Measurements from ENCODE around the gene SAMD9L. TPM values are rescaled to one million over a fixed set of nuclear protein-coding genes. Genes with fewer than 3 reads are reported as not detected.
"Not testable (repeated sequence)": the region's sequence is repeated elsewhere in the genome, so short reads cannot be mapped to it uniquely, and the experiment has no call there.

The SAMD9L gene
- total RNA-seq, 2 donors from 2014 or later = 30.7 to 45.6 TPM

GRCh38 chr7:93132216-93132615 lies 16.0 kb downstream of the SAMD9L start:
- DNase-seq (ENCODE audit: low spot score) (no peak), ATAC-seq (no peak)
- H3K9me3 Mint-ChIP-seq = peaks cover 18% of the 10 kb centered on the region
- H3K36me3 Mint-ChIP-seq = peaks cover 57% of the 10 kb centered on the region
- no peaks in the 10 kb centered on the region for H3K27me3 Mint-ChIP-seq
- H3K4me3 Mint-ChIP-seq = no peak overlapping the region
- no peak overlapping the region for H3K27ac Mint-ChIP-seq
- no peaks in the 10 kb centered on the region for H3K4me1 Mint-ChIP-seq (ENCODE audit: low read depth in 2 of 2)

- DNase-seq (ENCODE audit: low spot score); H3K4me1 Mint-ChIP-seq (ENCODE audit: low read depth in 2 of 2); H3K27ac Mint-ChIP-seq; ATAC-seq; H3K4me3 Mint-ChIP-seq; H3K27me3 Mint-ChIP-seq: not testable (repeated sequence)
- Mint-ChIP-seq H3K9me3 (peaks cover 32% of the 10 kb centered on the region), H3K36me3 (peaks cover 59% of the 10 kb centered on the region)
Measured at GRCh38 chr7:93126954-93127353, 21.2 kb downstream of the SAMD9L start.

DNA sequence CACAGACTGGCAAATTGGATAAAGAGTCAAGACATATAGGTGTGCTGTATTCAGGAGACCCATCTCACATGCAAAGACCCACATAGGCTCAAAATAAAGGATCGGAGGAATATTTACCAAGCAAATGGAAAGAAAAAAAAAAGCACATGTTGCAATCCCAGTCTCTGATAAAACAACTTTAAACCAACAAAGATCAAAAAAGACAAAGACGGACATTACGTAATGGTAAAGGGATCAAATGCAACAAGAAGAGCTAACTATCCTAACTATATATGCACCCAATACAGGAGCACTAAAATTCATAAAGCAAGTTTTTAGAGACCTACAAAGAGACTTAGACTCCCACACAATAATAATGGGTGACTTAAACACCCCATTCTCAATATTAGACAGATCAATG lies 24.7 kb downstream of the SAMD9L start:
- not testable (repeated sequence) for ATAC-seq; DNase-seq (ENCODE audit: low spot score); H3K27me3 Mint-ChIP-seq; H3K4me1 Mint-ChIP-seq (ENCODE audit: low read depth in 2 of 2); H3K27ac Mint-ChIP-seq; H3K4me3 Mint-ChIP-seq
- Mint-ChIP-seq H3K9me3 (peaks cover 19% of the 10 kb centered on the region), H3K36me3 (peaks cover 49% of the 10 kb centered on the region)

GRCh38 chr7:93120592-93121549 lies 27.3 kb downstream of the SAMD9L start:
- peaks cover 35% of the 10 kb centered on the region for H3K36me3 Mint-ChIP-seq
- peaks cover 20% of the 10 kb centered on the region in 2 donors for H3K4me1 Mint-ChIP-seq (ENCODE audit: low read depth in 2 of 2)
- ATAC-seq = no peak
- no peak overlapping the region for H3K27ac Mint-ChIP-seq
- peaks cover 12% of the 10 kb centered on the region for H3K9me3 Mint-ChIP-seq
- H3K4me3 Mint-ChIP-seq = no peak overlapping the region
- no peak for DNase-seq (ENCODE audit: low spot score)
- no peaks in the 10 kb centered on the region for H3K27me3 Mint-ChIP-seq

- peak overlapping the region in 1 of 2 donors; percentile 47 for H3K27ac Mint-ChIP-seq
- ATAC-seq = no peak
Measured at GRCh38 chr7:93119191-93119905, 28.8 kb downstream of the SAMD9L start.

GRCh38 chr7:93117852-93118530 lies 30.2 kb downstream of the SAMD9L start, which contains the start of gene SAMD9:
Gene SAMD9 (minus strand): TSS chr7:93117979. CDS start chr7:93106097, 11,882 bp downstream.
- DNase-seq (ENCODE audit: low spot score) = peak; percentile 73
- peaks cover 32% of the 10 kb centered on the region for H3K36me3 Mint-ChIP-seq
- H3K27me3 Mint-ChIP-seq = no peaks in the 10 kb centered on the region
- H3K4me3 Mint-ChIP-seq = peak within 1 kb of the TSS; percentile 99
- H3K9me3 Mint-ChIP-seq = no peaks in the 10 kb centered on the region
- H3K27ac Mint-ChIP-seq = peak within 1 kb of the TSS; percentile 84 to 88
- H3K4me1 Mint-ChIP-seq (ENCODE audit: low read depth in 2 of 2) = peaks cover 38 to 43% of the 10 kb centered on the region in 2 donors
- ATAC-seq = peak; percentile 97 to 99

More at GRCh38 chr7:93119191-93119905, 28.8 kb downstream of the SAMD9L start:
- no peak overlapping the region for H3K4me3 Mint-ChIP-seq
- H3K36me3 Mint-ChIP-seq = peaks cover 32% of the 10 kb centered on the region
- peaks cover 35% of the 10 kb centered on the region in 2 donors for H3K4me1 Mint-ChIP-seq (ENCODE audit: low read depth in 2 of 2)
- peaks cover 8% of the 10 kb centered on the region for H3K9me3 Mint-ChIP-seq
- DNase-seq (ENCODE audit: low spot score) = no peak
- H3K27me3 Mint-ChIP-seq = no peaks in the 10 kb centered on the region

GRCh38 chr7:93117327-93117726 lies 30.9 kb downstream of the SAMD9L start:
- ATAC-seq (no peak), DNase-seq (ENCODE audit: low spot score) (no peak)
- Mint-ChIP-seq H3K36me3 (peaks cover 33% of the 10 kb centered on the region), H3K4me3 (peak overlapping the region; percentile 99), H3K4me1 (ENCODE audit: low read depth in 2 of 2) (peaks cover 38 to 46% of the 10 kb centered on the region in 2 donors), H3K27ac (peak overlapping the region; percentile 84 to 88), H3K27me3 (no peaks in the 10 kb centered on the region), H3K9me3 (no peaks in the 10 kb centered on the region)

DNA sequence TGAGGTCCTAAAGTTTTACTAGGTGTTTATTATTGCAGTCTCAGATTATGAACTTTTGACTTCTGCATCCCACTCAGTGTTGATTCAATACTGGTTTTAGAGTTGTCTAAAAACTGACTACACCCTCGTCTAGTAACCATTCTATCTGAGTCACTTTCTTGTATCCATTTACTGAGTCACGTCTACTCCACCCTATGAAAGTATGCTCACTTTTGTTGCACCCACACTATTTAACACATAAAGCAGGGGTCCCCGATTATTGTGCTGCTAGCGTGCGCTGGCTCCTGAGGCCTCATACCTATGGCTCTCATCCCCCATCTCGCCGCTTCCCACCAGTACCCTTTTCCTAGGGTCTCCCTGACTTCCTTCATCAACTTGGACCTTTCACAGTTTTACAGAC lies 32.4 kb downstream of the SAMD9L start:
- Mint-ChIP-seq H3K27ac (peak overlapping the region; percentile 84 to 88), H3K36me3 (peaks cover 47% of the 10 kb centered on the region)

GRCh38 chr7:93108003-93108402 lies 40.2 kb downstream of the SAMD9L start:
- Mint-ChIP-seq H3K4me3 (no peak overlapping the region), H3K36me3 (peaks cover 90% of the 10 kb centered on the region), H3K27ac (no peak overlapping the region), H3K9me3 (peaks cover 42% of the 10 kb centered on the region), H3K27me3 (no peaks in the 10 kb centered on the region), H3K4me1 (ENCODE audit: low read depth in 2 of 2) (peaks cover 16% of the 10 kb centered on the region in 2 donors)
- ATAC-seq (no peak), DNase-seq (ENCODE audit: low spot score) (no peak)

More for the DNA sequence above, 32.4 kb downstream of the SAMD9L start:
- Mint-ChIP-seq H3K4me1 (ENCODE audit: low read depth in 2 of 2) (peaks cover 43 to 56% of the 10 kb centered on the region in 2 donors), H3K4me3 (peak overlapping the region; percentile 99), H3K9me3 (peaks cover 10% of the 10 kb centered on the region), H3K27me3 (no peaks in the 10 kb centered on the region)
- peak in 1 of 2 donors; percentile 73 for ATAC-seq
- DNase-seq (ENCODE audit: low spot score) = no peak

DNA sequence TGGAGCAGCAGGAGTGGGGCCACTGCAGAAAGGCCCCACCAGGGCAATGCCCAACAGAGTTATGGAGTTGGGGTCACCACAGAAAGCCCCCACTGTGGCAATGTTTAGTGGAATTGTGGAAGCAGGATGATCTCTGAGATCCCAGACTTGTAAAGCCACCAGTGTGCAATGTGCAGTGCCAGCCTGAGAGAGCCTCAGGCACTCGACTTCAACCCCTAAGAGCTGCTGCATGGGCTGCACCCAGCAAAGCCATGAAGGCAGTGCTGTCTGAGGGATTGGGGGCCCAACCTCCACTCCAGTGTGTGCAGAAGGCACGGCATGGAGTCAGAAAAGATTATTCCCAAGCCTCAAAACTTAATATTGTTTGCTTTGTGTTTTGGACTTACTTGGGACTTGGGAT lies 50.8 kb downstream of the SAMD9L start:
- Mint-ChIP-seq H3K27ac (no peak overlapping the region), H3K36me3 (peaks cover 25% of the 10 kb centered on the region), H3K4me3 (no peak overlapping the region), H3K9me3 (peaks cover 22% of the 10 kb centered on the region), H3K27me3 (peaks cover 0 to under 1% of the 10 kb centered on the region in 2 donors), H3K4me1 (ENCODE audit: low read depth in 2 of 2) (no peaks in the 10 kb centered on the region)
- ATAC-seq (no peak), DNase-seq (ENCODE audit: low spot score) (no peak)

DNA sequence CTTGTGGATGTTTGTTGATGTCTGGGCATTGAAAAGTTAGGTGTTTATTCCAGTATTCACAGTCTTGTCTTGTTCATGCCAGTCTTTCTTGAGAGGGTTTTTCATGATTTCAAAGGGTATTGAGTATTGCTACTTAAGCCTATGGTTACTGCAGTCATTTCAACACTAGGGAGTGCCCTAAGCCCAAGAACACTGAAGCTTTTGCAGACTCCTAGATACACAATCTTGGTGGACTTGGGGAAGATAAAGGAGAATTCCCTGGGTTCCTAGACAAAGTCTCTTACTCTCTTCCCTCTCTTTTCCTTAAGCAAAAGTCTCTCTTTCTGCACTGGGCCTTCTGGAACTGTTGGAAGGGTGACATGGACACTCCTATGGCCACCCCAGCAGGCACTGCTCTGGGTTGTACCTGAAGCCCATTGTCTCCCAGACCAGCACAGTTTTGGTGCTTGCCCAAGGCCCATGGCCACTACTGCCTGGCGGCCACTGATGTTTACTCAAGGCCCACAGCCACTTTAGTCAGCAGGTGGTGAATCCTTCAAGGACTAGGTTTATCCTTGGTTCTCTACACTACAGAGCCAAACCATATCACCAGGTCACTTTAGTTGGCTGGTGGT lies 55.3 kb downstream of the SAMD9L start:
- Mint-ChIP-seq H3K4me1 (ENCODE audit: low read depth in 2 of 2) (no peaks in the 10 kb centered on the region), H3K9me3 (peaks cover 7% of the 10 kb centered on the region), H3K36me3 (peaks cover 34% of the 10 kb centered on the region), H3K27ac (no peak overlapping the region), H3K4me3 (no peak overlapping the region), H3K27me3 (peaks cover 11 to 29% of the 10 kb centered on the region in 2 donors)
- ATAC-seq (no peak), DNase-seq (ENCODE audit: low spot score) (no peak)
